Measurements from ENCODE around the gene CCL1. TPM values are rescaled to one million over a fixed set of nuclear protein-coding genes. Genes with fewer than 3 reads are reported as not detected.

CCL1 gene
- total RNA-seq, 2 donors from 2014 or later: not detected

DNA sequence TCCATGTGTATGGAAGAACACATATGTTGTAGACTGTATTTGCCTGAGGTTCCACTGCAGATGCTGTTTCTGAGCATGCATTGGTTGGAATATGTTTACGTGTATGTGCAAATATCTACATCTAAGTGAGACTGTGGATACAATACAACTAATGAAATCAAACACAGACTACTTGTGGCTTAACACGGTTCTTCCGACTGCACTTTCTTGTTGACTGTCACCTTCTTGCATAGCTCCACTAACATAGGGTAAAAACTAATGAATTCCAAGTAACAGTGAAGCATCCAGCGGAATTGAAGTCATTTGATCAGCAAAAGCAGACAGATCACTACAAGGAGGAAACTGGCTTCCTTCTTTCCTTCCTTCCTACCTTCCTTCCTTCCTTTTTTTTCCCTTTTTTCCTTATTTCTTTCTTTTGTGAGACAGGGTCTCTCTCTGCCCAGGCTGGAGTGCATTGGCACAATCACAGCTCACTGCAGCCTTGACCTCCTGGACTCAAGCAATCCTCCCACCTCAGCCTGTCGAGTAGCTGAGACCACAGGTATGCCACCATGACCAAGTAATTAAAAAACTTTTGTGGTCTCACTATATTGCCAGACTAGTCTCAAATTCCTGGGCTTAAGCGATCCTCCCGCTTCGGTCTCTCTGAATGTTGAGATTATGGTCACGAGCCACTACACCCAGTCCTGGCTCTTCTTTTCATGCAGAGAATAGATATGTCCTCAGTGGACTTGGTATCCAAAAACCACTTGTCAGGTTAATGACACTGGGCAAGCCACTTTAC is 22.0 kb upstream of the CCL1 start:
- DNase-seq (no peak), ATAC-seq (no peak)
- intact Hi-C loops (cut with DNase I, micrococcal nuclease): no loop called here

DNA sequence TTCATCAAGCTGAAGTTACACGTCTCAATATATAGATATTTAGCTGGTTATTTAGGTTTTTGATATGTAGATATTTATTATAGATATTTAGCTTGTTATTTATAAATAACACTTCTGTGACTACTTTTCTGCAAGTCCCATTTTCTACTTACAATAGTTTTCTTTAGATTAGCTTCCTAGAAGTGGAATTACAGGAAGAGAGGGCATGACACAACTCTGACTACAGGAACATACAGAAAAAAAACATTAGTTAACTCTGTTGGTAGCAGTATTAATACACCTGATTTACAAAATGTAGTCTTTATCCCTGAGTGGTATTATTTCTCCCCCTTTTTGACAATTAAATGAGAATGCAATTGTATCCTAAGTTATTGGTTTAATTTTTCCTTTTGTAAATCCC is 21.2 kb upstream of the CCL1 start:
- intact Hi-C loops (cut with DNase I, micrococcal nuclease): no loop called here
- ATAC-seq (no peak), DNase-seq (no peak)

- intact Hi-C loops (cut with DNase I, micrococcal nuclease): no loop called here
- DNase-seq (no peak), ATAC-seq (no peak)
Observed at GRCh38 chr17:34383216-34383615, 20.2 kb upstream of the CCL1 start.

DNA sequence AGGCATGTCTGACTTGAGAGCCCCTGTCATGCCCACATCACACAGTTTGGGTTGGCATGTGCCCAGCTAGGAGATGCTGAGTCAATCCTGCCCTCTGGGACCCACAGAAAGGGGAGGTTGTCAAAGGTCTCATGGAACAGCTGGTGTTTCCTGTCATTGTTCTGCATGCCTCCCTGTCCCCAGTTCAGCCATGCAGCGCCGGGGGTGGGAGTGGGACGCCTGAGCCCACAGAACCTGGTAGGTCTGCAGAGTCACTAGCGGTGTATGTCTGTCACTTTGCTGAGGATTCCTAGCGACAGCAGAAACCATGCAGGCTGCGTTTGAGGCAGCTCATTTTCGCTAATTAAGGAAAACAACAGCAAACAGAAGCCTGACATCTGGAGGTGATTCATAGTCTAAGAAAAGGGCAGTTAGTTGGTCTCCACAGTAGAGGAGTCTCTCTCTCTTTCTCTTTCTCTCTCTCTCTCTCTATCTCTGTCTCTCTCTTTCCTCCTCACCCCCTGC is 19.6 kb upstream of the CCL1 start:
- no peak for ATAC-seq
- intact Hi-C loops (cut with DNase I, micrococcal nuclease): no loop called here
- no peak for DNase-seq

GRCh38 chr17:34379868-34380267 is 16.8 kb upstream of the CCL1 start:
- ATAC-seq: no peak
- no peak for DNase-seq
- intact Hi-C loops (cut with DNase I, micrococcal nuclease): no loop called here

GRCh38 chr17:34378664-34379101 is 15.7 kb upstream of the CCL1 start:
- DNase-seq (no peak), ATAC-seq (peak; percentile 41)
- intact Hi-C loops (cut with DNase I, micrococcal nuclease): no loop called here

DNA sequence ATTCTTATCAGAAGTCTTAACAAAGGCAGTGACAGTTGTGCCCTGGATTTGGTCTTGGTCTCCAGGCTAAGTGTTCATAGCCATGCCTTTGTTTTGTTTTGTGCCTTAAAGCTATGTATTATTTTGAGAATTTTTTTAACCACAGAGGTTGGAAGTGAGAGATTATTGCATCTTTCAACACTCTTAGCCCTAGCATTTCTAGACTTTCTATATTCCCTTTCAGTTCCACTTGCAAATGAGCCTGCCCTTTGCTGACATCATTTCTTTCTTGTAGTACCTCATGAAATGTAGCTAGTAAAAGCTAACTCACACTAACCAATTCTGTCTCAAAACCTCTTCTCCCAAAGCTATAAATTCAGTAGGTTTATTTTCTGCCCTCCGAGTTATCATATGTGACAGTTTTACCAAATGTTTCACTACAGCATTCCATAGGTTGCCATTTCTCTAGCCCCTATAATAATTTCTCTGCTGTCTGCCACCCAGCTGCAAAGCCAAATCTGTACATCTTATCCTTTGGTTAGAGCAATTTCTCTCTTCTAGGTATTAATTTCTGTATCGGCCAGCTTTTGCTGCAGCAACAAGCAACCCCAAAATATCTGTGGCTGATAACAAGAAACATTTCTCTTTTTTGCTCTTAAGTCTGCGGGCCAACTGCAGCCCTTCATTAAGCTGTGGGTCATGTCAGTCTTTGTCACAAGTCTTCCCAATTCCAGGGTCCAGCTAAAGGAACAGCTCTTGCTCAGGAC is 14.2 kb upstream of the CCL1 start:
- DNase-seq: no peak
- ATAC-seq: no peak
- intact Hi-C loops (cut with DNase I, micrococcal nuclease): no loop called here

GRCh38 chr17:34375426-34375997 is 12.5 kb upstream of the CCL1 start:
- intact Hi-C loops (cut with DNase I, micrococcal nuclease): no loop called here
- DNase-seq (no peak), ATAC-seq (no peak)

DNA sequence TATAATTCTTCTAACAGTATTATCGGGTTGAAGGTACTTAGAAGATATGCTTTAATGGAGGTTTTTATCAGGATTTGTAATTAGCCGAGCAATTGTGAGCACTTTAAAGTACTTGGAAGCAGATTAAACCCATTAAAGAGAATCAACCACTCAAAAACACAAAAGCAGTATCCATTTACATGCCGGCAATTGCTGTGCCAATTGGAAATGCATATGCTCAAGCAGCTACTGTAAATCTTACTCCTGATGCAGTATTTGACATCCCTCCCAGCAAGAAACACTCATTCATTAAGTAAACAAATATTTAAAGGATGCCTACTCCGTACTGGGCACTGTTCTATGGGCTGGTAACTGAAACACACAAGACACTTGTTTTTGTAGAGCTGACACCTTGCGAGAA is 11.4 kb upstream of the CCL1 start:
- ATAC-seq (no peak), DNase-seq (no peak)
- intact Hi-C loops (cut with DNase I, micrococcal nuclease): no loop called here

DNA sequence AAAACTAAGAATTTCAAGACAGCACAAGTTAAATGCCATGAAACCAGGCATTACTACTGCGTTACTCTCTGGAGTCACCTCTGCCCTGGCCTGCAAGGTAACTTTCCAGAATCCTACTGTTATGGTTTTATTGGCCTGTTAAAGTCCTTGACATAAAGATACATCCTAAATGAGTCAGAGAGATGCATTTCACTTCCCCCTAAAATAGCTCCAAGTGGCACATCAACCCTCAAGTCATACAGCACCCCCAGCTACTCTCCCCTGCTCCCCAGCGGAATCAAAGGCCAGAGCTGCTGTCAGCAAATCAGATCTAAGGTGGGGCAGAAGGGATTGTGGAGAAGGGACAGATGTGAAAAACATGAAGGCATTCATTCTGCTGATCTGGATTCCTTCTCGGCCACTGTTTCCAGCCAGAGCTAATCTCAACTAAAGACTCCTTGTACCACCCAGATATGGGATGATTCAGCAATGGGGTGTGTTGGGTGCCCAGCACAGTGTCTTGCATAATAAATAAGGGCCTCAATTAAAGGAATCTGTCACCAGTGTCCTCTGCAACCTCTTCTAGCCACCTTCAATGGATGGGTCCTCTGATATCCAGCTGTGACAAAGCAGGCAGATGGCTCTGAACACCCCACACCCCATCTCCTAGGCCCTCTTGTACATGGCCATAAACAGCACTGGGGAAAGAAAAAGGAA is 8.5 kb upstream of the CCL1 start:
- DNase-seq: no peak
- intact Hi-C loops (cut with DNase I, micrococcal nuclease): no loop called here
- ATAC-seq: peak; percentile 26

- ATAC-seq: peak; percentile 27
- intact Hi-C loops (cut with DNase I, micrococcal nuclease): no loop called here
- DNase-seq: no peak
Observed at GRCh38 chr17:34370997-34371395, 8.0 kb upstream of the CCL1 start.

- ATAC-seq: no peak
- intact Hi-C loops (cut with DNase I, micrococcal nuclease): no loop called here
Observed at GRCh38 chr17:34370376-34370996, 7.5 kb upstream of the CCL1 start.

DNA sequence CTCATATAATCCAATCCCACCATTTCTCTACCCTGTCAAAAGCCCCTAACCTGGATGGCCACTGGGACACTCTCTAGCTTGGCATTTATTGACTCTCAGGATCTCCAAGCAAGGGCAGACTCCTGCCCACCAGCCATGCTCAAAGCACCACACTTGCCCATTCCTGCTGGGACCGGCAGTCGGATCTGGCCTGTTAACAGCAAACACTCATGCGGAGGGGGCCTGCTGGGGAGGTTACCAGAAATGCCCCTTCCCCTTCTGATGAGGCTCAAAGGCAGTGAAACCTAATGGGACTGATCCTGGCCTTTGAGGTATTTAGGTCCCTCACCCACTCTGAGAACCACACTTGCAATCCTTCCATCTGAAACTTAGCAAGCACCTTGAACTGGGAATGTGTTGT is 6.5 kb upstream of the CCL1 start:
- DNase-seq (no peak), ATAC-seq (no peak)
- intact Hi-C loops (cut with DNase I, micrococcal nuclease): loop anchor here in 1 of 2 donors (10.0 kb wide), 1 partner anchor 165 kb away; no protein-coding TSS in a partner anchor

More at GRCh38 chr17:34370376-34370996, 7.5 kb upstream of the CCL1 start:
- DNase-seq: no peak

DNA sequence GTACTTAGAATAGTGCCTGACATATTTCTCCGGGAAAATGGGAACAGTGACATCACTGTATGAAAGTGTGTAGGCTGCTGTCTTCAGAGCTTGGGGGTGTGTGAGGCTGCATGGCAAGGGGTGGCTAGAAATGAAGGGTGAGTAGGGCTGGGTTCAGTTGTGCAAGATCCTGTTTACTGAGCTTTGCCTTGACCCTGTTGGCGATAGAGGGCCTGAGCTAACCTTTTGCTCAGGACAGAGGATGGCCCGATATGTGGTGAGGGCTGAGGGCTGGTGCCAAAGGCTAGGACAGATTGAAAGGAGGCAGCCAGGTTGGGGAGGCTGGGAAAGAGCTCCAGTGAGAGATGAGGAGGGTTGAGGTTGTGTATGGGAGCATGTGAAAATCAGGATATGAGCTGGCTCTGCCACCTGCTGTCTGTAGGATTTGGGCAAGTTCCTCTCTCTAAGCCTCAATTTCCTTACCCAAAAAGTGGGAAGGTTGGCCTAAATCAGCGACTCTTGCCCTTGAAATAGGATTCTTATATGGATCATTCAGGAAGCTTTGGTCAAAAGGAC is 6.0 kb upstream of the CCL1 start:
- intact Hi-C loops (cut with DNase I, micrococcal nuclease): loop anchor here in 1 of 2 donors (10.0 kb wide), 1 partner anchor 164 kb away; no protein-coding TSS in a partner anchor
- no peak for DNase-seq
- no peak for ATAC-seq

GRCh38 chr17:34368196-34368945 is 5.3 kb upstream of the CCL1 start:
- intact Hi-C loops (cut with DNase I, micrococcal nuclease): loop anchor here in 1 of 2 donors (10.0 kb wide), 1 partner anchor 164 kb away; no protein-coding TSS in a partner anchor
- ATAC-seq (no peak), DNase-seq (no peak)

DNA sequence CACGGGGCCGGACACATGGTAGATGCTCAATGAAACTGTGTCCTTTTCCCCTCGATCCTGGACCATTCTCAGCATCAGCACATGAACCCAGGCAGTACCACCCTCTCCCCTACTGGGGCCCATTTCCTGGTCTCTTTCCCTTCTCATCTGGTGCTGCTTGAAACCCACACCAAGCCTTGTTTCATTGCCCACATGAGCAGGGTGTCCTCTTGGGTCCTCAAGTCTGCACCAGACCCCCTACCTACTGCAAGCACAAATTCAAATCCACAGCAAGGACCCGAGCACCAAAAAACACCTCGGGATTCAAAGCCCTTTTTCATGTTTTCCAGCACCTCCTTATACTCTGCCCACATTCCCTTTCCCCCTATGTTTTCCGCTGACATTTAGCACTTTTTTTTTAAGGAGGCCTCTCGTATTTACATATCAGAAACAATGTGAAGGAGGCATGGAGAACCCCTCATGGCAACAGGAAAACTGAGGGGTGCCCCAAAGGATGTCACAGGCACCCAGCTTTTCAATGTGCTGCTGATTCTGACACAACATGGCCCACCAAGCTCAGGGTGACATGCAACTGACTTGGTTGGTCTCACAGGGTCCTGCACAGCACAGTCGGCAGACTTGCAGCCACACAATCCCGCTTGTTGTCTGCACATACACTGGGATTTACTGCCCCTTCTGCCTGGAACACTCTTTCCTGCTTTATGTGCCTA is 4.6 kb upstream of the CCL1 start:
- intact Hi-C loops (cut with DNase I, micrococcal nuclease): loop anchor here in 1 of 2 donors (10.0 kb wide), 1 partner anchor 163 kb away; no protein-coding TSS in a partner anchor
- ATAC-seq (no peak), DNase-seq (no peak)

Measured in left colon (tissue), 2 donors.